ENCODE measurements around the gene DRG2. TPM values are rescaled to one million over a fixed set of nuclear protein-coding genes. Genes with fewer than 3 reads are reported as not detected.

The DRG2 gene
- polyA plus RNA-seq, 1 donor from 2014 or later: 40.6 TPM

GRCh38 chr17:18059283-18059682 is 28.5 kb upstream of the DRG2 start:
- Histone ChIP-seq H4K20me1 (ENCODE audit: insufficient read depth) (no peaks in the 10 kb centered on the region), H3K36me3 (ENCODE audit: insufficient read depth, low read length) (no peaks in the 10 kb centered on the region), H3K4me2 (ENCODE audit: low read length) (no peak overlapping the region), H3F3A (ENCODE audit: insufficient read depth, low read length, poor library complexity, severe bottlenecking) (no peaks in the 10 kb centered on the region), H3K9me3 (ENCODE audit: low read length) (no peaks in the 10 kb centered on the region), H3K27me3 (ENCODE audit: insufficient read depth, low read depth, low read length) (no peaks in the 10 kb centered on the region), H3K9me2 (ENCODE audit: insufficient read depth, low read length) (no peaks in the 10 kb centered on the region), H3K9ac (ENCODE audit: low read length) (no peak overlapping the region), H2AFZ (ENCODE audit: low read depth, low read length) (no peak overlapping the region), H3K27ac (ENCODE audit: low read length) (no peak overlapping the region), H3K79me2 (replicated peaks; ENCODE audit: insufficient read depth, low read length) (no peaks in the 10 kb centered on the region), H3K4me3 (ENCODE audit: low read length) (no peak overlapping the region)
- TF ChIP-seq MXI1 (conservative IDR thresholded peaks at IDR 0.05; ENCODE audit: poor library complexity, severe bottlenecking): no peak
- no peak for TF ChIP-seq TAF1 (IDR thresholded peaks at IDR 0.05; ENCODE audit: low read depth)
- TF ChIP-seq REST (IDR thresholded peaks at IDR 0.05; ENCODE audit: borderline replicate concordance): no peak
- no peak for TF ChIP-seq SMC3 (conservative IDR thresholded peaks at IDR 0.05; ENCODE audit: poor library complexity)
- no peak for TF ChIP-seq RAD21 (conservative IDR thresholded peaks at IDR 0.05)
- TF ChIP-seq EZH2 (IDR thresholded peaks at IDR 0.05; ENCODE audit: borderline replicate concordance, insufficient read depth, low read length, poor library complexity, severe bottlenecking): no peak
- no peak for TF ChIP-seq EP300 (conservative IDR thresholded peaks at IDR 0.05; ENCODE audit: poor library complexity, severe bottlenecking)
- TF ChIP-seq CTCF (IDR thresholded peaks at IDR 0.05; ENCODE audit: poor library complexity, severe bottlenecking): no peak
- no peak for TF ChIP-seq POLR2AphosphoS5 (IDR thresholded peaks at IDR 0.05)

GRCh38 chr17:18064053-18064452 is 23.7 kb upstream of the DRG2 start:
- no peak overlapping the region for H2AFZ ChIP-seq (ENCODE audit: low read depth, low read length)
- TF ChIP-seq RAD21 (conservative IDR thresholded peaks at IDR 0.05) (no peak), EP300 (conservative IDR thresholded peaks at IDR 0.05; ENCODE audit: poor library complexity, severe bottlenecking) (no peak), EZH2 (IDR thresholded peaks at IDR 0.05; ENCODE audit: borderline replicate concordance, insufficient read depth, low read length, poor library complexity, severe bottlenecking) (no peak), MXI1 (conservative IDR thresholded peaks at IDR 0.05; ENCODE audit: poor library complexity, severe bottlenecking) (no peak), SMC3 (conservative IDR thresholded peaks at IDR 0.05; ENCODE audit: poor library complexity) (no peak), POLR2AphosphoS5 (IDR thresholded peaks at IDR 0.05) (no peak), CTCF (IDR thresholded peaks at IDR 0.05; ENCODE audit: poor library complexity, severe bottlenecking) (no peak), REST (IDR thresholded peaks at IDR 0.05; ENCODE audit: borderline replicate concordance) (no peak)
- H3K9me3 ChIP-seq (ENCODE audit: low read length): no peaks in the 10 kb centered on the region
- H3K9me2 ChIP-seq (ENCODE audit: insufficient read depth, low read length): no peaks in the 10 kb centered on the region
- H3K27ac ChIP-seq (ENCODE audit: low read length): no peak overlapping the region
- H3K4me2 ChIP-seq (ENCODE audit: low read length): no peak overlapping the region
- no peaks in the 10 kb centered on the region for H3F3A ChIP-seq (ENCODE audit: insufficient read depth, low read length, poor library complexity, severe bottlenecking)
- H3K9ac ChIP-seq (ENCODE audit: low read length): no peak overlapping the region
- H4K20me1 ChIP-seq (ENCODE audit: insufficient read depth): no peaks in the 10 kb centered on the region
- no peaks in the 10 kb centered on the region for H3K27me3 ChIP-seq (ENCODE audit: insufficient read depth, low read depth, low read length)
- H3K4me3 ChIP-seq (ENCODE audit: low read length): no peak overlapping the region
- no peaks in the 10 kb centered on the region for H3K79me2 ChIP-seq (replicated peaks; ENCODE audit: insufficient read depth, low read length)
- no peaks in the 10 kb centered on the region for H3K36me3 ChIP-seq (ENCODE audit: insufficient read depth, low read length)

All from neural cell (in vitro differentiated cells).